HCT116 (cell line): ENCODE data around the gene CREBBP. TPM values are rescaled to one million over a fixed set of nuclear protein-coding genes. Genes with fewer than 3 reads are reported as not detected.

ENCODE experiments used
- ATAC-seq: fragments of 200-7000 bp; cut with Tn5 transposase; 2 replicates; pipeline ENCODE4 v1.9.1; 2020; ENCODE audit warnings: mild to moderate bottlenecking, moderate library complexity
- BruUV-seq: library from RNA; stranded (reverse); fragments of 400-500 nt; replicated peaks from 2 replicates; lab custom pipeline; 2021; lab: Mats Ljungman, UMichigan
- CTCF ChIA-PET: fragments of 300-600 bp; sonication (Branson Sonifier 250); formaldehyde crosslinking; loops from one replicate; lab custom pipeline; 2021; ENCODE audit warnings: antibody characterized with exemption; lab: Charles Lee
- POLR2A ChIA-PET: fragments of 300-600, 350-600 bp; sonication (Branson Sonifier 250); formaldehyde crosslinking; loops from one replicate; lab custom pipeline; 2021; ENCODE audit warnings: antibody characterized with exemption; lab: Charles Lee
- RAD21 ChIA-PET, 2 experiments: fragments of 300-600 bp; sonication (Branson Sonifier 250); formaldehyde crosslinking; loops; one replicate each; lab custom pipeline; 2023; ENCODE audit warnings: low total read pairs in 2 of 2; ENCODE audit not compliant: uncharacterized antibody in 2 of 2, unreplicated experiment in 2 of 2, low non-redundant PET in 1 of 2; lab: Charles Lee
- DNase-seq: peaks from one replicate; pipeline ENCODE4 v3.0.0-alpha.2; 2010; ENCODE audit warnings: low read depth, low spot score
- H2AFZ ChIP-seq: fragments of 200-600 bp; shearing (Covaris generic), sonication (generic); 2 replicates; pipeline ENCODE4 v1.6.1; 2017; ENCODE audit warnings: low read depth, mixed run types, mixed read lengths, antibody characterized with exemption, low read length; ENCODE audit not compliant: poor library complexity, severe bottlenecking
- H3K27ac ChIP-seq: 2 replicates; pipeline ENCODE4 v1.5.1; 2012; ENCODE audit warnings: low read depth, low read length
- H3K27me3 ChIP-seq: fragments of 200-600 bp; sonication (generic); 2 replicates; pipeline ENCODE4 v1.6.1; 2016; ENCODE audit warnings: mixed run types, low read length, mixed read lengths; ENCODE audit not compliant: insufficient read depth
- H3K36me3 ChIP-seq, 2 experiments: fragments of 200-500 bp in 1 of 2; fragments of 200-600 bp in 1 of 2; sonication (Bioruptor generic) in 1 of 2; sonication (generic) in 1 of 2; 2 replicates each; pipeline versions ENCODE4 v1.5.1 to v1.6.1; 2014 to 2016; ENCODE audit warnings: low read length in 2 of 2, inconsistent platforms in 1 of 2, mixed read lengths in 1 of 2, mixed run types in 1 of 2; ENCODE audit not compliant: insufficient read depth in 2 of 2, control insufficient read depth in 1 of 2
- H3K4me1 ChIP-seq, 2 experiments: fragments of 200-600 bp in 1 of 2; sonication (generic) in 1 of 2; 2 replicates each; pipeline versions ENCODE4 v1.5.1 to v1.6.1; 2012 to 2017; ENCODE audit warnings: low read length in 2 of 2, inconsistent platforms in 1 of 2, mild to moderate bottlenecking in 1 of 2, mixed read lengths in 1 of 2, mixed run types in 1 of 2, moderate library complexity in 1 of 2; ENCODE audit not compliant: insufficient read depth in 2 of 2, control insufficient read depth in 1 of 2
- H3K4me2 ChIP-seq: fragments of 200-600 bp; sonication (generic); 2 replicates; pipeline ENCODE4 v1.6.1; 2017; ENCODE audit warnings: mixed run types, low read length, mixed read lengths
- H3K4me3 ChIP-seq, 2 experiments: fragments of 200-600 bp in 1 of 2; sonication (generic) in 1 of 2; replicated peaks in 1 of 2; 2 replicates each; pipeline ENCODE4 v1.5.1; 2011 to 2016; ENCODE audit warnings: low read length in 2 of 2, control low read depth in 1 of 2, low read depth in 1 of 2, mild to moderate bottlenecking in 1 of 2, mixed read lengths in 1 of 2, mixed run types in 1 of 2
- H3K79me2 ChIP-seq: fragments of 200-600 bp; sonication (generic); 2 replicates; pipeline ENCODE4 v1.6.1; 2017; ENCODE audit warnings: mild to moderate bottlenecking, mixed run types, low read length, moderate library complexity, mixed read lengths; ENCODE audit not compliant: insufficient read depth
- H3K9ac ChIP-seq: fragments of 200-600 bp; sonication (generic); 2 replicates; pipeline ENCODE4 v1.6.1; 2016; ENCODE audit warnings: low read length, mixed read lengths
- H3K9me2 ChIP-seq: fragments of 200-600 bp; sonication (generic), shearing (Covaris generic); 2 replicates; pipeline ENCODE4 v1.6.1; 2017; ENCODE audit warnings: mixed run types, mild to moderate bottlenecking, moderate library complexity; ENCODE audit not compliant: insufficient read depth
- H3K9me3 ChIP-seq, 2 experiments: fragments of 200-500 bp in 1 of 2; fragments of 200-600 bp in 1 of 2; sonication (Bioruptor generic) in 1 of 2; sonication (generic) in 1 of 2; 2 replicates each; pipeline ENCODE4 v1.6.1; 2014 to 2017; ENCODE audit warnings: low read length in 2 of 2, mixed read lengths in 2 of 2, inconsistent platforms in 1 of 2, low read depth in 1 of 2, mild to moderate bottlenecking in 1 of 2, mixed run types in 1 of 2, moderate library complexity in 1 of 2; ENCODE audit not compliant: control insufficient read depth in 1 of 2, insufficient read depth in 1 of 2
- H4K20me1 ChIP-seq: fragments of 200-600 bp; sonication (generic), shearing (Covaris generic); 2 replicates; pipeline ENCODE4 v1.6.1; 2017; ENCODE audit warnings: mixed run types, mild to moderate bottlenecking, moderate library complexity; ENCODE audit not compliant: insufficient read depth
- ATF3 ChIP-seq: IDR thresholded peaks from 2 replicates; pipeline ENCODE4 v1.6.1; 2012
- CBX3 ChIP-seq: IDR thresholded peaks from 2 replicates; pipeline ENCODE4 v1.6.1; 2012; ENCODE audit warnings: low read depth
- CTCF ChIP-seq, 3 experiments: fragments of 200-600 bp in 1 of 3; sonication (generic) in 1 of 3; IDR thresholded peaks in 2 of 3; conservative IDR thresholded peaks in 1 of 3; 2 replicates each; pipeline ENCODE4 v1.5.1; 2012 to 2017; ENCODE audit warnings: low read depth in 2 of 3, low read length in 2 of 3, antibody characterized with exemption in 1 of 3, borderline replicate concordance in 1 of 3, control low read depth in 1 of 3, mild to moderate bottlenecking in 1 of 3, mixed read lengths in 1 of 3, mixed run types in 1 of 3, moderate library complexity in 1 of 3; ENCODE audit not compliant: insufficient read depth in 1 of 3
- EGR1 ChIP-seq: IDR thresholded peaks from 2 replicates; pipeline ENCODE4 v1.6.1; 2012; ENCODE audit warnings: low read depth
- EZH2 ChIP-seq: fragments of 200-600 bp; sonication (generic); IDR thresholded peaks from 2 replicates; pipeline ENCODE4 v1.6.1; 2017; ENCODE audit warnings: antibody characterized with exemption, mixed run types
- FOSL1 ChIP-seq: IDR thresholded peaks from 2 replicates; pipeline ENCODE4 v1.6.1; 2012; ENCODE audit warnings: low read depth
- JUND ChIP-seq: IDR thresholded peaks from 2 replicates; pipeline ENCODE4 v1.6.1; 2012
- MAX ChIP-seq: IDR thresholded peaks from 2 replicates; pipeline ENCODE4 v1.6.1; 2012
- POLR2AphosphoS5 ChIP-seq: IDR thresholded peaks from 2 replicates; pipeline ENCODE4 v1.6.1; 2011; ENCODE audit warnings: mild to moderate bottlenecking, low read depth, low read length, moderate library complexity
- RAD21 ChIP-seq: IDR thresholded peaks from 2 replicates; pipeline ENCODE4 v1.6.1; 2012; ENCODE audit warnings: low read depth, mild to moderate bottlenecking
- SP1 ChIP-seq: IDR thresholded peaks from 2 replicates; pipeline ENCODE4 v1.6.1; 2012; ENCODE audit warnings: low read depth
- TCF7L2 ChIP-seq: IDR thresholded peaks from 2 replicates; pipeline ENCODE4 v1.7.0; 2011; ENCODE audit warnings: borderline replicate concordance, inconsistent platforms; ENCODE audit not compliant: insufficient read depth, insufficient read length; ENCODE audit errors: extremely low read depth
- YY1 ChIP-seq: IDR thresholded peaks from 2 replicates; pipeline ENCODE4 v1.6.1; 2011; ENCODE audit warnings: low read length, low read depth, moderate library complexity, mild to moderate bottlenecking; ENCODE audit not compliant: insufficient replicate concordance; ENCODE audit errors: extremely low read depth
- ZNF274 ChIP-seq: fragments of 200-500 bp; sonication (Bioruptor generic); IDR thresholded peaks from 2 replicates; pipeline ENCODE4 v1.6.1; 2014; ENCODE audit warnings: mild to moderate bottlenecking, low read depth, low read length, inconsistent platforms
- intact Hi-C: fragments of 100-400 bp; cut with micrococcal nuclease; formaldehyde crosslinking; loops from 2 replicates; pipeline ENCODE4 v1.10.0; 2022
- total RNA-seq: library from RNA; stranded (reverse); gene quantifications from one replicate; pipeline ENCODE4 v1.2.1, GENCODE V29; 2021; ENCODE audit not compliant: unreplicated experiment

The CREBBP gene
- total RNA-seq, 1 experiment from 2014 or later = 42.7 TPM

- DNase-seq = no peak
- Histone ChIP-seq H3K4me2 (no peak overlapping the region), H3K9ac (no peak overlapping the region), H3K27me3 (no peaks in the 10 kb centered on the region), H3K9me3 (no peaks in the 10 kb centered on the region), H3K4me3 (no peak overlapping the region), H3K4me1 (no peaks in the 10 kb centered on the region), H2AFZ (no peak overlapping the region), H3K9me2 (no peaks in the 10 kb centered on the region), H3K27ac (no peak overlapping the region), H4K20me1 (no peaks in the 10 kb centered on the region), H3K79me2 (no peaks in the 10 kb centered on the region), H3K36me3 (peaks cover 4 to 17% of the 10 kb centered on the region in 2 experiments; a peak in 3 of 4 replicates)
- CTCF ChIA-PET = no interaction called here
- RAD21 ChIA-PET = no interaction called here
- POLR2A ChIA-PET = no interaction called here
- BruUV-seq = no TSS peak
- TF ChIP-seq POLR2AphosphoS5 = no peak
- TF ChIP-seq CTCF (IDR thresholded peaks at IDR 0.05 in 2 of 3, conservative IDR thresholded peaks at IDR 0.05 in 1 of 3; ENCODE audit: borderline replicate concordance in 1 of 3, insufficient read depth in 1 of 3, low read depth in 2 of 3, low read length in 2 of 3) = no peak
- no peak for TF ChIP-seq TCF7L2
- TF ChIP-seq ATF3 = no peak
- TF ChIP-seq MAX = no peak
- no peak for ATAC-seq
- intact Hi-C loops = no loop called here
Observed at GRCh38 chr16:3726021-3726687, 154.4 kb downstream of the CREBBP start.

- ATAC-seq = no peak
- Histone ChIP-seq H3K27me3 (no peaks in the 10 kb centered on the region), H3K9me3 (no peaks in the 10 kb centered on the region), H3K4me1 (no peaks in the 10 kb centered on the region), H2AFZ (no peak overlapping the region), H3K9ac (no peak overlapping the region), H3K27ac (no peak overlapping the region), H3K36me3 (peaks cover 4 to 17% of the 10 kb centered on the region in 2 experiments; a peak in 3 of 4 replicates), H3K9me2 (no peaks in the 10 kb centered on the region), H3K4me2 (no peak overlapping the region), H3K79me2 (no peaks in the 10 kb centered on the region), H4K20me1 (no peaks in the 10 kb centered on the region), H3K4me3 (no peak overlapping the region)
- ChIA-PET POLR2A (no interaction called here), RAD21 (no interaction called here), CTCF (no interaction called here)
- BruUV-seq = no TSS peak
- DNase-seq = no peak
- intact Hi-C loops = no loop called here
- TF ChIP-seq CTCF (IDR thresholded peaks at IDR 0.05 in 2 of 3, conservative IDR thresholded peaks at IDR 0.05 in 1 of 3; ENCODE audit: borderline replicate concordance in 1 of 3, insufficient read depth in 1 of 3, low read depth in 2 of 3, low read length in 2 of 3) (no peak), CBX3 (no peak), SP1 (no peak), POLR2AphosphoS5 (no peak), ATF3 (no peak), ZNF274 (no peak), EZH2 (no peak), TCF7L2 (no peak), FOSL1 (no peak), YY1 (no peak), RAD21 (no peak), EGR1 (no peak), JUND (no peak)
Observed at GRCh38 chr16:3725276-3725675, 155.2 kb downstream of the CREBBP start.
